Type B pancreatic cell (in vitro differentiated cells): ENCODE results near the gene DDX51. TPM values are rescaled to one million over a fixed set of nuclear protein-coding genes. Genes with fewer than 3 reads are reported as not detected.
A peak's percentile ranks its signal among the peaks of the same experiment; 100 is the strongest.

Experiments
- DNase-seq: peaks from one replicate; pipeline ENCODE4 v3.0.0; 2021; ENCODE audit warnings: mixed read lengths; ENCODE audit not compliant: unreplicated experiment; ENCODE audit errors: extremely low spot score
- H3K27ac Mint-ChIP-seq: 2 replicates; pipeline ENCODE4 v1.8.0; 2021; ENCODE audit warnings: mild to moderate bottlenecking, mixed read lengths
- H3K27me3 Mint-ChIP-seq: 2 replicates; pipeline ENCODE4 v1.8.0; 2021; ENCODE audit warnings: mixed read lengths
- H3K36me3 Mint-ChIP-seq: 2 replicates; pipeline ENCODE4 v1.8.0; 2021; ENCODE audit warnings: mixed read lengths
- H3K4me1 Mint-ChIP-seq: one replicate; pipeline ENCODE4 v1.8.0; 2021; ENCODE audit warnings: mixed read lengths; ENCODE audit not compliant: unreplicated experiment
- H3K4me3 Mint-ChIP-seq: 2 replicates; pipeline ENCODE4 v1.8.0; 2021; ENCODE audit warnings: mild to moderate bottlenecking, mixed read lengths
- H3K9me3 Mint-ChIP-seq: 2 replicates; pipeline ENCODE4 v1.8.0; 2021; ENCODE audit warnings: mixed read lengths
- total RNA-seq: library from RNA; stranded (reverse); gene quantifications from 2 replicates; pipeline ENCODE4 v1.2.1, GENCODE V29; 2021; ENCODE audit warnings: low replicate concordance
- TF ChIP-seq, protein P1 (sequence below): fragments of 200-600 bp; sonication (generic); conservative IDR thresholded peaks from 2 replicates; pipeline ENCODE4 v1.5.0; 2021; ENCODE audit warnings: antibody characterized with exemption, mild to moderate bottlenecking

DDX51 gene
- total RNA-seq, 1 donor from 2014 or later: 30.5 TPM

DNA sequence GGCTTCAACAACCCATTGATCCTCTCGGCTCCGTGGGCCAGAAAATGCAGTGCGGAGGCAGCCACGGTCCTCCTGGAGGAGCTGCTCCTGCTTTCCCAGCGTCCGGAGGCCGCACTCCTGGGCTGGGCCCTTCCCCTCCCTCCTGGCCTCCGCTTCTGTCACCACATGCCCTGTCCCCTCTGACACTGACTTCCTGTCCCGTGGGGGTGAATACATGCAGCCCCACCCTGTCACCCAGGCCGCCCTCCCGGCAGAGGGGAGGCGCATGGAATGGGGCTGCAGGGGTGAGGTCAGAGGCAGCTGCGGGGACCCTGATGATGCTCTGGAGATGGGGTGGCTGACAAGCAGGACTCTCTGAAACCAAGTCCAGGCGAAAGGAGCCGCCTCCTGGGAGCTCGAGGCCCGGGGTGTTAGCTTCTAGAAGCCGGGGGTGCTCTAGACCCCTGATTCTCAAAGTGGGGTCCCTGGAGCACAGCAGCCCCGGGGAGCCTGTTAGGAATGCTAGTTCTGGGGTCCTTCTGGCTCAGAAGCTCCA lies 32.3 kb upstream of the DDX51 start:
- H3K4me3 Mint-ChIP-seq: no peak overlapping the region
- DNase-seq: no peak
- H3K9me3 Mint-ChIP-seq: no peaks in the 10 kb centered on the region
- no peak overlapping the region for H3K27ac Mint-ChIP-seq
- TF ChIP-seq, protein P1, sequence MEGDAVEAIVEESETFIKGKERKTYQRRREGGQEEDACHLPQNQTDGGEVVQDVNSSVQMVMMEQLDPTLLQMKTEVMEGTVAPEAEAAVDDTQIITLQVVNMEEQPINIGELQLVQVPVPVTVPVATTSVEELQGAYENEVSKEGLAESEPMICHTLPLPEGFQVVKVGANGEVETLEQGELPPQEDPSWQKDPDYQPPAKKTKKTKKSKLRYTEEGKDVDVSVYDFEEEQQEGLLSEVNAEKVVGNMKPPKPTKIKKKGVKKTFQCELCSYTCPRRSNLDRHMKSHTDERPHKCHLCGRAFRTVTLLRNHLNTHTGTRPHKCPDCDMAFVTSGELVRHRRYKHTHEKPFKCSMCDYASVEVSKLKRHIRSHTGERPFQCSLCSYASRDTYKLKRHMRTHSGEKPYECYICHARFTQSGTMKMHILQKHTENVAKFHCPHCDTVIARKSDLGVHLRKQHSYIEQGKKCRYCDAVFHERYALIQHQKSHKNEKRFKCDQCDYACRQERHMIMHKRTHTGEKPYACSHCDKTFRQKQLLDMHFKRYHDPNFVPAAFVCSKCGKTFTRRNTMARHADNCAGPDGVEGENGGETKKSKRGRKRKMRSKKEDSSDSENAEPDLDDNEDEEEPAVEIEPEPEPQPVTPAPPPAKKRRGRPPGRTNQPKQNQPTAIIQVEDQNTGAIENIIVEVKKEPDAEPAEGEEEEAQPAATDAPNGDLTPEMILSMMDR: no peak
- H3K36me3 Mint-ChIP-seq: no peaks in the 10 kb centered on the region
- peaks cover 46% of the 10 kb centered on the region for H3K27me3 Mint-ChIP-seq
- peaks cover 5% of the 10 kb centered on the region for H3K4me1 Mint-ChIP-seq

GRCh38 chr12:132175496-132176384 lies 31.6 kb upstream of the DDX51 start:
- H3K27ac Mint-ChIP-seq: no peak overlapping the region
- no peak overlapping the region for H3K4me3 Mint-ChIP-seq
- H3K36me3 Mint-ChIP-seq: no peaks in the 10 kb centered on the region
- DNase-seq: no peak
- H3K9me3 Mint-ChIP-seq: no peaks in the 10 kb centered on the region
- peaks cover 39% of the 10 kb centered on the region for H3K27me3 Mint-ChIP-seq
- peaks cover 5% of the 10 kb centered on the region for H3K4me1 Mint-ChIP-seq
- TF ChIP-seq, protein P1: no peak

DNA sequence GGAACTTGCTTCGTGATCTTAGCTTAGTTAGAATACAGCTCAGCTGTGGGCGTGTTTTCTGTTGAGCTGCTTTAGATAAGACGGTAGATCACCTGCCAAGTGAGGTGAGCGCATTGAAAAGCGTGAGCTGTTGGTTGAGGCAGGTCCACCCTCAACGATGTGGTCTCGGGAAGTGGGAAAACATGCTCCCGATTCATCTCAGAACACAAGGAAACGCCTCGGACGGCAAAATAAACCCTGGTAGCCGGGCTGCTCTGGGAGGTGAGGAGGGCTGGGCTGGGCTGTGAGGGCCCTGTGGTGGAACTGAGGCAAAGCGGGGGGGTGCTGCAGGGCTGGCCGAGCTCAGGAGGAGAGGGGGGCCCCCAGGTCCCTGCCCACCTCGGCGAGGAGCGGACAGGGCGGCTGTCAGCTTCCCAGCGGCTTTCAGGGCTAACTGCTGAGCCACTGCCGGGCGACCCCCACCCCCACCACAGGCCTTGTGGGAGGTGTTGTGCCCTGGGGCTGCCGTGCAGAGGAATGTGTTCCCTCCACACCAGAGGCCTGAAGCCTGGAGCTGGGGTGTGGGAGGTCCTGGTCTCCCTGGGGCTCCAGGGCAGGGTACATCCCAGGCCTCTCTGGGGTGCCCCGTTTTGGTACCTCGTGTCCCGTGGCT lies 30.8 kb upstream of the DDX51 start:
- no peaks in the 10 kb centered on the region for H3K9me3 Mint-ChIP-seq
- no peak for DNase-seq
- peak overlapping the region; percentile 50 for H3K27ac Mint-ChIP-seq
- no peaks in the 10 kb centered on the region for H3K36me3 Mint-ChIP-seq
- peaks cover 7% of the 10 kb centered on the region for H3K4me1 Mint-ChIP-seq
- TF ChIP-seq, protein P1: no peak
- peak overlapping the region; percentile 23 for H3K4me3 Mint-ChIP-seq
- H3K27me3 Mint-ChIP-seq: peaks cover 37% of the 10 kb centered on the region

DNA sequence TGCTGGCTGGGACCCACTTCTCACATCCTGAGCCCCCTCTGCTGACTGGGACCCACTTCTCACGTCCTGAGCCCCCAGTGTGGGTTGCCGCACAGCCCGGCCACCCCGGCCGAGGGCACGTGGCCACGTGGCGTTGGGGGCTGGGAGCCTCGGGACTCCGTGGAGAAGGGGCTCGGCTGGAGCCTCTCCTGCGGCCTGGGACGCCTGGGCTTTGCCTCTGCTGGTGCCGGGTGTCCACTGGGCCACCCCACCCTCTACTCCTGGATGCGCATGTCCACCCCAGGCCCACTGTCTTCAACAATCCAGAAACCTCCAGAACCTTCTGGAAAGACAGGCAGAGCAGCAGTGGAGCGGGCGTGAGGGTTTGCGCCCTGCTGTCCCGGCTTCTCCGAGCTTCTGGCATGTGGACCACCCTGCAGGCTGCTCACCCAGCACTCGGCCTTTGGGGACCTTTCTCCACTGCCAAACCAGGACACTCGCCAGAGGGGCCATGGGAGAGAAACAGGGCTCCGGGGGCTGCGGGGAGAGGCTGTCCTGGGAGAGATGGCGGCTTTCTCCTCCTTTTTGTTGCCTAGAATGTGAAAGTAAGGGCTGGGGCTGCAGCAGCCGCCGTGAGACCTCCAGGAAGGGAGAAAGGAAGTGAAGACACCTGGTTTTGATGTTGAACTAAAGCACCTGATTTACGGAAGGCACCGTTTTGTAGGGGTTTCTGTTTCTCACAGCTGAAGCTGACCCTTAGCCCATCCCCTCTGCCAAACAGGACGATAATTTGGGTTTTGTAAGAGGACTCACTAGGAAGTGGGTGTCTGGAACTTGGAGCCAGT lies 30.1 kb upstream of the DDX51 start:
- Mint-ChIP-seq H3K4me3 (peak overlapping the region; percentile 23), H3K27ac (peak overlapping the region; percentile 50)

More for the DNA sequence above, 30.1 kb upstream of the DDX51 start:
- Mint-ChIP-seq H3K27me3 (peaks cover 34% of the 10 kb centered on the region), H3K36me3 (no peaks in the 10 kb centered on the region), H3K9me3 (no peaks in the 10 kb centered on the region), H3K4me1 (peaks cover 10% of the 10 kb centered on the region)
- TF ChIP-seq, protein P1: no peak
- no peak for DNase-seq
